Testis (tissue), 3 donors: Measurements from ENCODE around the gene BNC2. TPM values are rescaled to one million over a fixed set of nuclear protein-coding genes. Genes with fewer than 3 reads are reported as not detected.
A peak's percentile ranks its signal among the peaks of the same experiment; 100 is the strongest.

Source experiments
- DNase-seq: peaks from one replicate; pipeline ENCODE4 v3.0.0-alpha.2; 2019
- H3K27ac ChIP-seq, 2 donors: fragments of 200-600 bp; sonication (generic); one replicate each; pipeline ENCODE4 v1.5.1; 2019
- H3K27me3 ChIP-seq: fragments of 200-600 bp; sonication (generic); one replicate; pipeline ENCODE4 v1.5.1; 2019
- H3K36me3 ChIP-seq: fragments of 200-600 bp; sonication (generic); one replicate; pipeline ENCODE4 v1.5.1; 2017; ENCODE audit warnings: low read depth; ENCODE audit errors: missing control alignments
- H3K4me1 ChIP-seq: fragments of 200-600 bp; sonication (generic); one replicate; pipeline ENCODE4 v1.5.1; 2019
- H3K4me3 ChIP-seq, 2 donors: fragments of 200-600 bp; sonication (generic); one replicate each; pipeline ENCODE4 v1.5.1; 2017 to 2019
- H3K9me3 ChIP-seq: fragments of 200-600 bp; sonication (generic); one replicate; pipeline ENCODE4 v1.5.1; 2017
- POLR2A ChIP-seq: fragments of 450-650 bp; IDR thresholded peaks from one replicate; pipeline ENCODE4 v1.6.1; 2017; ENCODE audit warnings: antibody characterized with exemption, mild to moderate bottlenecking, moderate library complexity
- WGBS, 2 donors: methylation state at CpG; one replicate each; pipeline ENCODE4 v1.1.5; 2018; 5-methylcytosine and 5-hydroxymethylcytosine counted together
- intact Hi-C: fragments of 100-400 bp; cut with DNase I; formaldehyde crosslinking; loops from one replicate; pipeline ENCODE4 v1.15.1; 2023; ENCODE audit warnings: low total_unique reads
- polyA plus RNA-seq: library from polyadenylated mRNA; stranded (reverse); fragments of 350-450 nt; fragmentation: Illumina TruSeq; extraction: RNeasy Lipid Tissue Mini Kit (QIAGEN cat#74804); gene quantifications from one replicate; pipeline ENCODE4 v1.2.3, GENCODE V29; 2014; ENCODE audit warnings: low read depth, low replicate concordance; ENCODE audit not compliant: insufficient read depth
- total RNA-seq, 2 donors: library from RNA; depleted of rRNA; stranded (reverse); fragments of >200 nt; gene quantifications; one replicate each; pipeline ENCODE4 v1.2.3, GENCODE V29; 2016
- TF ChIP-seq, protein P1 (sequence below), 3 experiments: fragments of 450-650 bp in 2 of 3; fragments of 200-600 bp in 1 of 3; sonication (generic) in 1 of 3; IDR thresholded peaks; one replicate each; pipeline ENCODE4 v1.5.1; 2016 to 2019; ENCODE audit warnings: antibody characterized with exemption in 3 of 3, mild to moderate bottlenecking in 2 of 3, moderate library complexity in 1 of 3

Gene BNC2
- total and polyA plus RNA-seq, 3 donors from 2014 or later: 14.6 to 35.2 (median 32.0) TPM

DNA sequence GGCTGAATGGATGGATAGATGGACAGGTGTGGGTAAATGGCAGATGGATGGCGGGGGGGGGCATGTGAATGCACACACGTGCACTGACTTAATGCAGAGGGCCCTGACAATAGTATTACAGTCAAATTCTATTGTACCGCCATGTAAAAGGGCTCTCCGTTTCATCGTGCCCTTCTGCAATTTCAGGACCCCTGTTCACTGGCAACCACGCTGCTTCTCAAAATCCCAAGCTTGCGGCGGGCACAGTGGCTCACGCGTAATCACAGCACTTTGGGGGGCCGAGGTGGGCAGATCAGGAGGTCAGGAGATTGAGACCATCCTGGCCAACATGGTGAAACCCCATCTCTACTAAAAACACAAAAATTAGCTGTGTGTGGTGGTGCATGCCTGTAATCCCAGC is 211.4 kb downstream of the BNC2 start:
- 82 to 87% methylated on average over 11 of the region's 11 CpGs for WGBS, 2 donors
- H3K4me3 ChIP-seq: no peak overlapping the region
- H3K9me3 ChIP-seq: no peaks in the 10 kb centered on the region
- no peaks in the 10 kb centered on the region for H3K4me1 ChIP-seq
- TF ChIP-seq, protein P1, sequence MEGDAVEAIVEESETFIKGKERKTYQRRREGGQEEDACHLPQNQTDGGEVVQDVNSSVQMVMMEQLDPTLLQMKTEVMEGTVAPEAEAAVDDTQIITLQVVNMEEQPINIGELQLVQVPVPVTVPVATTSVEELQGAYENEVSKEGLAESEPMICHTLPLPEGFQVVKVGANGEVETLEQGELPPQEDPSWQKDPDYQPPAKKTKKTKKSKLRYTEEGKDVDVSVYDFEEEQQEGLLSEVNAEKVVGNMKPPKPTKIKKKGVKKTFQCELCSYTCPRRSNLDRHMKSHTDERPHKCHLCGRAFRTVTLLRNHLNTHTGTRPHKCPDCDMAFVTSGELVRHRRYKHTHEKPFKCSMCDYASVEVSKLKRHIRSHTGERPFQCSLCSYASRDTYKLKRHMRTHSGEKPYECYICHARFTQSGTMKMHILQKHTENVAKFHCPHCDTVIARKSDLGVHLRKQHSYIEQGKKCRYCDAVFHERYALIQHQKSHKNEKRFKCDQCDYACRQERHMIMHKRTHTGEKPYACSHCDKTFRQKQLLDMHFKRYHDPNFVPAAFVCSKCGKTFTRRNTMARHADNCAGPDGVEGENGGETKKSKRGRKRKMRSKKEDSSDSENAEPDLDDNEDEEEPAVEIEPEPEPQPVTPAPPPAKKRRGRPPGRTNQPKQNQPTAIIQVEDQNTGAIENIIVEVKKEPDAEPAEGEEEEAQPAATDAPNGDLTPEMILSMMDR (IDR thresholded peaks at IDR 0.05): no peak
- TF ChIP-seq POLR2A: no peak
- H3K27ac ChIP-seq: no peak overlapping the region
- DNase-seq: no peak
- no peaks in the 10 kb centered on the region for H3K27me3 ChIP-seq
- intact Hi-C loops: no loop called here
- no peaks in the 10 kb centered on the region for H3K36me3 ChIP-seq

DNA sequence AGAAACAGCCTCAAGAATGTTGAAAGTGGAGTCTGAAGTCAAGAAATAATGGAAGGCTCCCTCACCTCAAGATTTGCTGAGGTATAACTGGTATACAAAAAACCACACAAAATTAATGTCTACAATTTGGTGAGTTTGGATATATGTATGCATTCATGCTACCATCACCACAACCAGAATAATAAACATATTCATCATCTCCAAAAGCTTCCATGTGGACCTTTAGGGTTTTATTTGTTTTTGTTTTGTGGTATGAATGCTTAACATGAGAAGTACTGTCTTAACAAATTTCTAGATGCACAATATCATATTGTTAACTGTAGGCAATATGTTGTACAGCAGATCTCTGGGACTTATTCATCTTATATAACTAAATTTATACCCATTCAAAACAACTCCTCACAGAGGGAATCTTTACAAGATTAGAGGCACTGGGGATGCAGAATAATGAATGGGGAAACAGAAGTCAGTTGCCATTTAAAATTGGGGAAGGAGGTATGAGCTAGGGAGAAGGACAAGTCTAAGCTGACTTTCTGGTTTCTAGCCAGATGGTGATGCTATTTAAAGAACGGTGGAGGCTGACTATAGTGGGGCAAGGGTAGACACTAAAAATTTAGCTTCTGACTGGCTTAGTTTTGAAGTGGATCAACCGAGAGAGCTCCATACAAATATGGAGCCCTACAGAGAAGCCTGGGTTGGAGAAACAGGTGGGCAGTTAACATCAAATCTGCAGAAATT is 213.9 kb downstream of the BNC2 start:
- no peaks in the 10 kb centered on the region for H3K36me3 ChIP-seq
- H3K4me1 ChIP-seq: no peaks in the 10 kb centered on the region
- no peak overlapping the region for H3K4me3 ChIP-seq
- no peaks in the 10 kb centered on the region for H3K27me3 ChIP-seq
- no peak for DNase-seq
- no peaks in the 10 kb centered on the region for H3K9me3 ChIP-seq
- no peak overlapping the region for H3K27ac ChIP-seq
- WGBS, 2 donors: 71 to 73% methylated on average over 2 of the region's 2 CpGs
- no peak for TF ChIP-seq POLR2A
- TF ChIP-seq, protein P1 (IDR thresholded peaks at IDR 0.05): no peak
- intact Hi-C loops: no loop called here

- H3K27ac ChIP-seq: no peak overlapping the region
- H3K27me3 ChIP-seq: no peaks in the 10 kb centered on the region
- H3K9me3 ChIP-seq: no peaks in the 10 kb centered on the region
- no peaks in the 10 kb centered on the region for H3K4me1 ChIP-seq
- H3K4me3 ChIP-seq: no peak overlapping the region
- WGBS, 2 donors: 69 to 86% methylated on average over 3 of the region's 3 CpGs
- H3K36me3 ChIP-seq: no peaks in the 10 kb centered on the region
- intact Hi-C loops: no loop called here
- TF ChIP-seq, protein P1 (IDR thresholded peaks at IDR 0.05): no peak
- no peak for TF ChIP-seq POLR2A
- no peak for DNase-seq
These were observed 215.8 kb downstream of the BNC2 start for GRCh38 chr9:16654596-16655126.

DNA sequence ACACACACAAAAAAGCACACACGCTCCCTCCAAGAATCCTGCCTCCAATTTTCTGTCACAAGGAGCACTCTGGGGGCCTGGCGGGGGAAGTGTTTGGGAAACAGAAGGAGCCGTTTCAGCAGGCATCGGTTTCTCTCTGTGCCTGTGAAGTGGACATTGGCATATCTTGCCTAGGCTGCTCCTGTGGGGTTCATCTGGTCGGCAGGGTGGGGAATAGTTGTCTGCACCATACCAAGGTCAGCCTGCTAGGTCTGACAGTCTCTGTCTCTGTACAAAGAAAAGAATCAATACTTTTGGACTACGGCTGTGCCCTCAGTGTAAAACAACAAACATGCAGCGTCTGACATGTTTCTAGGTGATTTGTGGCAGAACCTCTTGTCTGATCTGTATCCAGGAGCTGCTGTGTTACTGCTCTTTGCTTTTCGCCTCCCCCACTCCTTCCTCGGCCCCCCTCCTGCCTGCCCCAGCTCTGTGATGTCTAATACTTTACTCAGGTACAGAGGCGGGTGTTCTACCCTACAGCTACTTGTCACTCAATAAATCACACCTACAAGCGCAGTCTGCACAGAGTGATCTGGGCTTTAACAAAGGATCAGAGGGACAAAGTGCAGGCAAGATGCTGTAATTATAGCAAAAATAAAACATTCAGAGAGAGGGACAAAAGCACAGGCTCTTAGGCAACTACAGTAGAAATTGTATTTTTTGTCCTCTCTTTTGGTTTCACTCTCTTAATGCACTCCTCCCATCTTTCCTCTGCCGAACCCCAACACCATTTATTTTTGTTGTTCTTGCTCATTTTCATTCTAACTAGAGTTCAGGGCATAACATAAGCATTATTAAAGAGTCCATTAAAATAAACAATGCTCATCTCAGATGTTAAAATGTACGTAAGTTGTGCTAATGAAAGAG is 216.7 kb downstream of the BNC2 start:
- Histone ChIP-seq H3K27me3 (no peaks in the 10 kb centered on the region), H3K36me3 (no peaks in the 10 kb centered on the region), H3K9me3 (no peaks in the 10 kb centered on the region), H3K4me3 (no peak overlapping the region), H3K27ac (peak overlapping the region in 1 of 2 donors; percentile 10), H3K4me1 (no peaks in the 10 kb centered on the region)
- WGBS, 2 donors: 39 to 41% methylated on average over 13 of the region's 13 CpGs
- TF ChIP-seq POLR2A: no peak
- TF ChIP-seq, protein P1 (IDR thresholded peaks at IDR 0.05): no peak
- intact Hi-C loops: no loop called here
- DNase-seq: no peak
